ENCODE results near the gene NKAPL. TPM values are rescaled to one million over a fixed set of nuclear protein-coding genes. Genes with fewer than 3 reads are reported as not detected.

Gene NKAPL
- total and polyA plus RNA-seq, 2 donors (not counting 1 experiment from before 2014, with no cell fraction given), result 1.2 to 3.3 TPM

DNA sequence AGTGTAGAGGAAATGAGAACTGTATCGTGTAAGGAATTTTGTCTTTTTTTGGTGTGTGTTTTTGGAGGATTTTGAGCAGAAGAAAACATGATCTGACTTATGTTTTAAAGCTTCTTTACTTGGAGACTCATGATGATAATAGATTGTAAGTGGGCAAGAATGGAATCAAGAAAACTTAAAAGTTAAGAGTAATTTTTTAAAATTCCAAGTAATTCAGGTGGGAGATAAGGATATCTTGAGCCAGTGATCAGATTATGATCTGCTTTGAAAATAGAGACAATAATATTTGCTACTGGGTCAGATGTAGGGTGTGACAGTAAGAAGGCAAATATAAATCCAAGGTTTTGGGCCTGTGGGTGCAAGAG is 8.6 kb downstream of the NKAPL start:
- Histone ChIP-seq H3K4me1 (ENCODE audit: control insufficient read depth, extremely low read depth, insufficient read depth, low read length) (no peaks in the 10 kb centered on the region), H3K4me3 (replicated peaks in 1 of 4; ENCODE audit: control extremely low read depth in 1 of 4, insufficient read depth in 1 of 4, low read depth in 3 of 4, low read length in 4 of 4) (peak overlapping the region; percentile 61 to 95 (median 66)), H3K27ac (ENCODE audit: insufficient read depth, low read length) (peak overlapping the region; percentile 44), H3K9ac (ENCODE audit: insufficient read depth, low read length) (peak overlapping the region; percentile 68), H3K4me2 (ENCODE audit: extremely low read depth, insufficient read depth, low read length) (peak overlapping the region; percentile 79), H3K9me3 (ENCODE audit: control insufficient read depth, insufficient read depth, low read depth, low read length) (no peaks in the 10 kb centered on the region), H2AFZ (ENCODE audit: low read length) (peak overlapping the region; percentile 79), H4K20me1 (ENCODE audit: control insufficient read depth, extremely low read depth, insufficient read depth, low read length) (no peaks in the 10 kb centered on the region), H3K36me3 (ENCODE audit: control insufficient read depth, insufficient read depth, low read length) (no peaks in the 10 kb centered on the region), H3K27me3 (ENCODE audit: control insufficient read depth, insufficient read depth, low read length) (no peaks in the 10 kb centered on the region), H3K79me2 (ENCODE audit: control insufficient read depth, insufficient read depth, low read length) (peaks cover 17% of the 10 kb centered on the region)
- no peak for DNase-seq (ENCODE audit: low read depth in 2 of 2)
- TF ChIP-seq EZH2 (IDR thresholded peaks at IDR 0.05; ENCODE audit: low read length, missing control alignments), result no peak
- TF ChIP-seq, protein P1, sequence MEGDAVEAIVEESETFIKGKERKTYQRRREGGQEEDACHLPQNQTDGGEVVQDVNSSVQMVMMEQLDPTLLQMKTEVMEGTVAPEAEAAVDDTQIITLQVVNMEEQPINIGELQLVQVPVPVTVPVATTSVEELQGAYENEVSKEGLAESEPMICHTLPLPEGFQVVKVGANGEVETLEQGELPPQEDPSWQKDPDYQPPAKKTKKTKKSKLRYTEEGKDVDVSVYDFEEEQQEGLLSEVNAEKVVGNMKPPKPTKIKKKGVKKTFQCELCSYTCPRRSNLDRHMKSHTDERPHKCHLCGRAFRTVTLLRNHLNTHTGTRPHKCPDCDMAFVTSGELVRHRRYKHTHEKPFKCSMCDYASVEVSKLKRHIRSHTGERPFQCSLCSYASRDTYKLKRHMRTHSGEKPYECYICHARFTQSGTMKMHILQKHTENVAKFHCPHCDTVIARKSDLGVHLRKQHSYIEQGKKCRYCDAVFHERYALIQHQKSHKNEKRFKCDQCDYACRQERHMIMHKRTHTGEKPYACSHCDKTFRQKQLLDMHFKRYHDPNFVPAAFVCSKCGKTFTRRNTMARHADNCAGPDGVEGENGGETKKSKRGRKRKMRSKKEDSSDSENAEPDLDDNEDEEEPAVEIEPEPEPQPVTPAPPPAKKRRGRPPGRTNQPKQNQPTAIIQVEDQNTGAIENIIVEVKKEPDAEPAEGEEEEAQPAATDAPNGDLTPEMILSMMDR (conservative IDR thresholded peaks at IDR 0.05 in 1 of 2, IDR thresholded peaks at IDR 0.05 in 1 of 2; ENCODE audit: low read depth in 1 of 2, low read length in 2 of 2), result no peak

DNA sequence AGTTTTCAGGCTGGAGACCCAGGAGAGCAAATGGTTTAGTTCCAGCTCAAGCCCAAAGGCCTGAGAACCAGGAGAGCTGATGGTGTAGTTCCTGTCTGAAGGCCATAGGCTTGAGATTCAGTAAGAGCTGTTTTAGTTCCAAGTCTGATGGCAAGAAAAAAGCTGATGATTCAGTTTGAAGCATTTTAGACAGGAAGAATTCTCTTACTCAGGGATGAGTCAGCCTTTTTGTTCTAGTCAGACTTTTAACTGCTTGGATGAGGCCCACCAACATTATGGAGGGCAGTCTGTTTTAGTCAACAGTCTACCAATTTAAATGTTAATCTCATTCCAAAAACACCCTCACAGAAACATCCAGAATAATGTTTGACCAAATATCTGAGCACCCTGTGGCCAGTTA is 10.4 kb downstream of the NKAPL start:
- no peak overlapping the region for H3K4me2 ChIP-seq (ENCODE audit: extremely low read depth, insufficient read depth, low read length)
- H3K36me3 ChIP-seq (ENCODE audit: control insufficient read depth, insufficient read depth, low read length), result peaks cover 2% of the 10 kb centered on the region
- H3K79me2 ChIP-seq (ENCODE audit: control insufficient read depth, insufficient read depth, low read length), result peaks cover 17% of the 10 kb centered on the region
- no peak overlapping the region for H2AFZ ChIP-seq (ENCODE audit: low read length)
- H3K4me1 ChIP-seq (ENCODE audit: control insufficient read depth, extremely low read depth, insufficient read depth, low read length), result no peaks in the 10 kb centered on the region
- no peak overlapping the region for H3K9ac ChIP-seq (ENCODE audit: insufficient read depth, low read length)
- TF ChIP-seq, protein P1 (conservative IDR thresholded peaks at IDR 0.05 in 1 of 2, IDR thresholded peaks at IDR 0.05 in 1 of 2; ENCODE audit: low read depth in 1 of 2, low read length in 2 of 2), result no peak
- TF ChIP-seq EZH2 (IDR thresholded peaks at IDR 0.05; ENCODE audit: low read length, missing control alignments), result no peak
- peak; percentile 85 to 93 for DNase-seq (ENCODE audit: low read depth in 2 of 2)
- no peak overlapping the region for H3K4me3 ChIP-seq (replicated peaks in 1 of 4; ENCODE audit: control extremely low read depth in 1 of 4, insufficient read depth in 1 of 4, low read depth in 3 of 4, low read length in 4 of 4)
- no peaks in the 10 kb centered on the region for H3K9me3 ChIP-seq (ENCODE audit: control insufficient read depth, insufficient read depth, low read depth, low read length)
- H4K20me1 ChIP-seq (ENCODE audit: control insufficient read depth, extremely low read depth, insufficient read depth, low read length), result no peaks in the 10 kb centered on the region
- H3K27me3 ChIP-seq (ENCODE audit: control insufficient read depth, insufficient read depth, low read length), result no peaks in the 10 kb centered on the region
- H3K27ac ChIP-seq (ENCODE audit: insufficient read depth, low read length), result no peak overlapping the region

DNA sequence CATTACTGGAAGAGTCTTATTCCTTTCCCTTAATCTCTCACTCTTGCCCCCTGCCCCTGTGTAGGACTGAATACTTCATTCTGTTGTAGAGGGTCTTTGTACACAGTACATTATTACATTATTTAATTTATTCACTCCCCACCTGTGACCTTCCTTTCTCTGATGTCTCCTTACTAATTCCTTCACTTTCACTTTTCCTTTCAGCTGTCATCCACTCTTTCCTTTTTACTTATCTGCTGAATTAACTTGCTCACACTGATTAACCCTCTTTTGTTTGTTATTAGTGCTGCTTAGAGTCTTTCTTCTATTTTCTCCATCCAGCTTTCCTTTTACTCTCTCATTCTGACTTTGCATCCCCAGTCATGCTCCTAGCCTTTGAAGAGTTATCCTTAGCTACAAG is 15.8 kb downstream of the NKAPL start:
- H3K9me3 ChIP-seq (ENCODE audit: control insufficient read depth, insufficient read depth, low read depth, low read length), result no peaks in the 10 kb centered on the region
- TF ChIP-seq, protein P1 (conservative IDR thresholded peaks at IDR 0.05 in 1 of 2, IDR thresholded peaks at IDR 0.05 in 1 of 2; ENCODE audit: low read depth in 1 of 2, low read length in 2 of 2), result no peak
- no peak for TF ChIP-seq EZH2 (IDR thresholded peaks at IDR 0.05; ENCODE audit: low read length, missing control alignments)
- no peak overlapping the region for H3K4me2 ChIP-seq (ENCODE audit: extremely low read depth, insufficient read depth, low read length)
- no peaks in the 10 kb centered on the region for H3K4me1 ChIP-seq (ENCODE audit: control insufficient read depth, extremely low read depth, insufficient read depth, low read length)
- H4K20me1 ChIP-seq (ENCODE audit: control insufficient read depth, extremely low read depth, insufficient read depth, low read length), result no peaks in the 10 kb centered on the region
- H3K4me3 ChIP-seq (replicated peaks in 1 of 4; ENCODE audit: control extremely low read depth in 1 of 4, insufficient read depth in 1 of 4, low read depth in 3 of 4, low read length in 4 of 4), result no peak overlapping the region
- no peak overlapping the region for H3K9ac ChIP-seq (ENCODE audit: insufficient read depth, low read length)
- H3K27me3 ChIP-seq (ENCODE audit: control insufficient read depth, insufficient read depth, low read length), result no peaks in the 10 kb centered on the region
- no peak for DNase-seq (ENCODE audit: low read depth in 2 of 2)
- H2AFZ ChIP-seq (ENCODE audit: low read length), result no peak overlapping the region
- no peak overlapping the region for H3K27ac ChIP-seq (ENCODE audit: insufficient read depth, low read length)
- H3K79me2 ChIP-seq (ENCODE audit: control insufficient read depth, insufficient read depth, low read length), result peaks cover 4% of the 10 kb centered on the region
- H3K36me3 ChIP-seq (ENCODE audit: control insufficient read depth, insufficient read depth, low read length), result peaks cover 8% of the 10 kb centered on the region

Data from fibroblast of lung (primary cell).